ENCODE results near the gene DISC1. TPM values are rescaled to one million over a fixed set of nuclear protein-coding genes. Genes with fewer than 3 reads are reported as not detected.

The DISC1 gene
- polyA plus RNA-seq, 1 experiment, result 2.3 TPM

DNA sequence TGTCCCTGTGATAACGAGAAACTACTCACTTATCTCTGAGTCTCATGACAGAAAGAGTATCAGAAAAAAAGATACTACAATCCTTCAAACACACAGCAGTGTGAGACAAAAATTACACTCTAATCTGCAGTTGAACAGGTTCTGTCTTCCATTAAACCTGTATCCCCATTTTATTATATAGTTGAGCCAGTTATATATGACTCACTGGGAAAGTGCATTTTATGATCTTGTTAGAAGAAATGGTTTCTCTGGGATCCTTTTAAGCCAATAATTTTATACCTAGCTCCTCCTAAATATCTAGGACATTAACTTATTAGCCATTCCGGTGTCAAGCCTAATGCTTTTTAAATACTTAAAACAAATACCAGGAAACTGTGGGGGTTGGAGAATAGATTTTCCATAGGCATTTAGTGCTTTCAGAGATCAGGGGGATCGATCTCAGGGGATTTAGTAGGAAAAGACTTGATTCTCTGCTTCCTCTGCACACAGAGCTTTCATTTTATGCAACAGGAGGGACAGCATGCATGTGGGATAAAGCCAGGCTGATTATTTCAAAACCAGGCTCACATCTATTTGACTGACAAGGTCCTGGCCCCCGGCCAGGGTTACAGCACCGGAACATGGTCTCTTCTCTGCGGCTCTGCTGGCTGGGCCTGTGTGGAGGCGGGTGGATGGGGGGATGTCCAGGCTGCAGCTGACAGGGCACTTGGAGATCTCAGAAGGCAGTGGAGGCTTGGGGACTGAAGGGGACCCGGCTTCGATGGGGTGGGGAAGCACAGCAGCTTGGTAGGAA, 310.6 kb downstream of the DISC1 start:
- TF ChIP-seq, protein P1, sequence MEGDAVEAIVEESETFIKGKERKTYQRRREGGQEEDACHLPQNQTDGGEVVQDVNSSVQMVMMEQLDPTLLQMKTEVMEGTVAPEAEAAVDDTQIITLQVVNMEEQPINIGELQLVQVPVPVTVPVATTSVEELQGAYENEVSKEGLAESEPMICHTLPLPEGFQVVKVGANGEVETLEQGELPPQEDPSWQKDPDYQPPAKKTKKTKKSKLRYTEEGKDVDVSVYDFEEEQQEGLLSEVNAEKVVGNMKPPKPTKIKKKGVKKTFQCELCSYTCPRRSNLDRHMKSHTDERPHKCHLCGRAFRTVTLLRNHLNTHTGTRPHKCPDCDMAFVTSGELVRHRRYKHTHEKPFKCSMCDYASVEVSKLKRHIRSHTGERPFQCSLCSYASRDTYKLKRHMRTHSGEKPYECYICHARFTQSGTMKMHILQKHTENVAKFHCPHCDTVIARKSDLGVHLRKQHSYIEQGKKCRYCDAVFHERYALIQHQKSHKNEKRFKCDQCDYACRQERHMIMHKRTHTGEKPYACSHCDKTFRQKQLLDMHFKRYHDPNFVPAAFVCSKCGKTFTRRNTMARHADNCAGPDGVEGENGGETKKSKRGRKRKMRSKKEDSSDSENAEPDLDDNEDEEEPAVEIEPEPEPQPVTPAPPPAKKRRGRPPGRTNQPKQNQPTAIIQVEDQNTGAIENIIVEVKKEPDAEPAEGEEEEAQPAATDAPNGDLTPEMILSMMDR (IDR thresholded peaks at IDR 0.05; ENCODE audit: insufficient read depth, low read depth, low read length), result no peak
- DNase-seq (ENCODE audit: low read depth), result no peak
- Histone ChIP-seq H3K36me3 (ENCODE audit: control insufficient read depth, insufficient read depth, low read length) (no peaks in the 10 kb centered on the region), H3K4me3 (ENCODE audit: low read depth, low read length) (no peak overlapping the region), H3K27me3 (ENCODE audit: control insufficient read depth, insufficient read depth, low read length) (no peaks in the 10 kb centered on the region)
- CTCF ChIA-PET, result no interaction called here
- POLR2A ChIA-PET, result no interaction called here

DNA sequence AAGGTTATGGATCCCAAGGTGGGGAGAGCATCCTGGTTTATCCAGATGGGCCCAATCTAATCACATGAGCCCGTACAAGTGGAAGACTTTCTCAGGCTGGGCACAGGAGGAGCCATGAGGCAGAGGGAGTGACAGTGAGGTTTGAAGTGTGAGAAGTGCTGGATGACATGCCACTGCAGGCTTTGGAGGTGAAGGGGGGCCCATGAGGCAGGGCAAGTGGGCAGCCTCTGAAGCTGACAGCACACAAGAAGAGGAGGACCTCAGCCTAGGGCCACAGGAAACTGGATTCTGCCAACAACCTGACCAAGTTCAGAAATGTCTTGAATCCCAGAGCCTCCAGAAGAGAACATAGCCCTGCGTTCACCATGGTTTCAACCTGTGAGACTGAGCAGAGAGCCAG, 311.6 kb downstream of the DISC1 start:
- DNase-seq (ENCODE audit: low read depth), result no peak
- no peaks in the 10 kb centered on the region for H3K36me3 ChIP-seq (ENCODE audit: control insufficient read depth, insufficient read depth, low read length)
- POLR2A ChIA-PET, result no interaction called here
- no peak overlapping the region for H3K4me3 ChIP-seq (ENCODE audit: low read depth, low read length)
- TF ChIP-seq, protein P1 (IDR thresholded peaks at IDR 0.05; ENCODE audit: insufficient read depth, low read depth, low read length), result no peak
- CTCF ChIA-PET, result interaction anchor here (1.2 kb wide), 1 partner anchor 15 kb away, joined by 3 read pairs; no protein-coding TSS in a partner anchor
- H3K27me3 ChIP-seq (ENCODE audit: control insufficient read depth, insufficient read depth, low read length), result no peaks in the 10 kb centered on the region

DNA sequence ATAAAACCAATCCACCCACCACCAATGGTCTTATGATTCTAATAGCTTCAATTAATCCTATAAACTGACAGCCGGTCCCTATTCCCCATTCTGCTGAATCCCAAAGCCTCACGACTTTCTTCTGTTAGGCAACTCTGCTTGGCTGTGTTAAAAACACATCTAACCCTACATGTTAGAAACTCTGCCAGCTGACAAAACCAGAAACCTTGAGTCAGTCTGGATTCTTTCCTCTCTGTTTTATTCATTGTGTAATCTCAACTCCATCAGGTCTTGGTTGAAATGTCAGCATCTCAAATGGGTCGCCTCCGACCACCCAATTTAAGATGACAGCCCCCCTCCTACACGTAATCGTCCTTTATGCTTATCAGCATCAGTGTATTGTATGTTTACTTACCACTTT, 312.1 kb downstream of the DISC1 start:
- ChIA-PET CTCF (interaction anchor here (1.2 kb wide), 1 partner anchor 15 kb away, joined by 3 read pairs; no protein-coding TSS in a partner anchor), POLR2A (no interaction called here)
- no peak overlapping the region for H3K4me3 ChIP-seq (ENCODE audit: low read depth, low read length)
- no peaks in the 10 kb centered on the region for H3K27me3 ChIP-seq (ENCODE audit: control insufficient read depth, insufficient read depth, low read length)
- H3K36me3 ChIP-seq (ENCODE audit: control insufficient read depth, insufficient read depth, low read length), result no peaks in the 10 kb centered on the region
- no peak for DNase-seq (ENCODE audit: low read depth)
- TF ChIP-seq, protein P1 (IDR thresholded peaks at IDR 0.05; ENCODE audit: insufficient read depth, low read depth, low read length), result no peak

DNA sequence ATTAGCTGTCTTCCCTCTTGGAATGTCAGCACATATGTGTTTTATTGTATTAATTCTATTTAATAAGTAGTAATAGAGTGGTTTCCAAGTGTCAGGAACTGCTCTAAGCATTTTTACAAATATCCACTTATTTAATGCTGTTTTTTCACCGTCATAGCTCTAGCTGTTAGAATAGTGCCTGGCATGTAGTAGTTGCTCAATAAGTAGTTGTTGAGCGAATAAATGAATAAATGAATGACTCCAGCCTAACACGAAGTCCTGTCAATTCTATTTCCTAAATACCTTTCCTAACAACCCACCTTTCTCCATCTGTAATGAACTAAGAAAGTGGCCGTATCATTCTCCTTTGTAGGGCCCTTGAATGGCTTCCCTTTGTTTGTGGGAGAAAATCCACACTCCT, 312.5 kb downstream of the DISC1 start:
- DNase-seq (ENCODE audit: low read depth), result no peak
- ChIA-PET POLR2A (no interaction called here), CTCF (interaction anchor here (1.2 kb wide), 1 partner anchor 16 kb away, joined by 3 read pairs; no protein-coding TSS in a partner anchor)
- Histone ChIP-seq H3K4me3 (ENCODE audit: low read depth, low read length) (no peak overlapping the region), H3K27me3 (ENCODE audit: control insufficient read depth, insufficient read depth, low read length) (no peaks in the 10 kb centered on the region), H3K36me3 (ENCODE audit: control insufficient read depth, insufficient read depth, low read length) (no peaks in the 10 kb centered on the region)
- TF ChIP-seq, protein P1 (IDR thresholded peaks at IDR 0.05; ENCODE audit: insufficient read depth, low read depth, low read length), result no peak

DNA sequence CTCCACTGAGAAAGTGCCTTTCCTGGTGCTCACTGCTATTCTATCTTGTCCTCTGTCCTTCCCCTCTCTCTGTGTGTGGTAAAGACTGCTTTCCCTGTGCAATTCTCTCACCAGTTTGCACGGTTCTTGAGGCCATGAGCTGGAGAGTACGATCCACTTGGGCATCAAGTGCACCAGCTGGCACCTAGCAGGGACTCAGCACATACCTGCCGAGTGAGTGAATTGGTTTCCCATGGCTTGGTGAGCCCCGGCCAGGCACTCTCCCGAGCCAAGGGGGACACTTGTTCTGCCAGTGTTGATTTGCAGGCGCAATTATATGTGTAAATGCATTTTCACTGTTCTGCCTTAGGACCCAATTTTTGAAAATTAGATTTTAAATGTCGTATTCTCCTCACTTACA, 313.5 kb downstream of the DISC1 start:
- TF ChIP-seq, protein P1 (IDR thresholded peaks at IDR 0.05; ENCODE audit: insufficient read depth, low read depth, low read length), result no peak
- POLR2A ChIA-PET, result no interaction called here
- CTCF ChIA-PET, result no interaction called here

More for the DNA sequence above, 313.5 kb downstream of the DISC1 start:
- H3K27me3 ChIP-seq (ENCODE audit: control insufficient read depth, insufficient read depth, low read length), result no peaks in the 10 kb centered on the region
- no peak for DNase-seq (ENCODE audit: low read depth)
- H3K4me3 ChIP-seq (ENCODE audit: low read depth, low read length), result no peak overlapping the region
- no peaks in the 10 kb centered on the region for H3K36me3 ChIP-seq (ENCODE audit: control insufficient read depth, insufficient read depth, low read length)

All from BJ (cell line).